Chondrocyte (in vitro differentiated cells): ENCODE results near the gene GALNTL6. TPM values are rescaled to one million over a fixed set of nuclear protein-coding genes. Genes with fewer than 3 reads are reported as not detected.
A peak's percentile ranks its signal among the peaks of the same experiment; 100 is the strongest.

Experiments used
- DNase-seq: peaks from one replicate; pipeline ENCODE4 v3.0.0; 2021; ENCODE audit warnings: mixed read lengths, low spot score
- H3K27ac Mint-ChIP-seq: one replicate; pipeline ENCODE4 v1.8.0; 2021; ENCODE audit warnings: mild to moderate bottlenecking, moderate library complexity, mixed read lengths; ENCODE audit not compliant: unreplicated experiment
- H3K27me3 Mint-ChIP-seq: 2 replicates; pipeline ENCODE4 v1.8.0; 2021; ENCODE audit warnings: low read depth, mixed read lengths
- H3K36me3 Mint-ChIP-seq: 2 replicates; pipeline ENCODE4 v1.8.0; 2021; ENCODE audit warnings: low read depth, mixed read lengths
- H3K4me1 Mint-ChIP-seq: 2 replicates; pipeline ENCODE4 v1.8.0; 2021; ENCODE audit warnings: low read depth, mild to moderate bottlenecking, mixed read lengths
- H3K4me3 Mint-ChIP-seq: one replicate; pipeline ENCODE4 v1.8.0; 2021; ENCODE audit warnings: mild to moderate bottlenecking, moderate library complexity, mixed read lengths; ENCODE audit not compliant: unreplicated experiment
- H3K9me3 Mint-ChIP-seq: 2 replicates; pipeline ENCODE4 v1.8.0; 2021; ENCODE audit warnings: low read depth, mixed read lengths
- CTCF ChIP-seq: fragments of 200-600 bp; sonication (generic); IDR thresholded peaks from 2 replicates; pipeline ENCODE4 v1.5.0; 2021; ENCODE audit warnings: antibody characterized with exemption, mild to moderate bottlenecking, moderate library complexity
- total RNA-seq: library from RNA; stranded (reverse); gene quantifications from 3 replicates; pipeline ENCODE4 v1.2.1, GENCODE V29; 2021

The GALNTL6 gene
- total RNA-seq, 1 donor from 2014 or later = not detected

DNA sequence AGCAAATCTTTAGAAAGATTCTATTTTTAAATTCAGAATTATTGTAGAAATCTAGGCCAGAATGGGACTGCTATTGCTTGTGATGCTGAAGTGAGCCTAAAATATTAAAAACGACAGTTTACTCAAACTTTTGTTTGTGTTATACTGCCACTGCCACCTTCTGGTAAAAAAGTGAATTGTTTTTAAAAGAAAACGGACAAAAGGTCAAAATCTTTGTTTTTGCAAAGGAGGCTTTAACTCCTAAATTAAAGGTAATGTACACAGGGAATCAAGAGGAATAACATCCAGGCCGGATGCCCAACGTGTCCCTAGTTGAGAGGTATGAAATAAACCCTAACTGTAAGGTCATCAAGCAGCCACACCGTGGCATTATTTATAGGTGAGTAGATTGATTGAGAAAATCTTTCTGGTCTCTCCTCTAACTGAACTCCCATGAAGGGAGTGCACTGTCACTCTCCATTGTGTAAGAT is 1017.1 kb downstream of the GALNTL6 start:
- peaks cover 9% of the 10 kb centered on the region for H3K27me3 Mint-ChIP-seq
- H3K27ac Mint-ChIP-seq = no peak overlapping the region
- H3K4me3 Mint-ChIP-seq = no peak overlapping the region
- no peak for DNase-seq
- peaks cover 3% of the 10 kb centered on the region for H3K36me3 Mint-ChIP-seq
- peak; percentile 84 for TF ChIP-seq CTCF
- H3K9me3 Mint-ChIP-seq = no peaks in the 10 kb centered on the region
- H3K4me1 Mint-ChIP-seq = peaks cover 16% of the 10 kb centered on the region

DNA sequence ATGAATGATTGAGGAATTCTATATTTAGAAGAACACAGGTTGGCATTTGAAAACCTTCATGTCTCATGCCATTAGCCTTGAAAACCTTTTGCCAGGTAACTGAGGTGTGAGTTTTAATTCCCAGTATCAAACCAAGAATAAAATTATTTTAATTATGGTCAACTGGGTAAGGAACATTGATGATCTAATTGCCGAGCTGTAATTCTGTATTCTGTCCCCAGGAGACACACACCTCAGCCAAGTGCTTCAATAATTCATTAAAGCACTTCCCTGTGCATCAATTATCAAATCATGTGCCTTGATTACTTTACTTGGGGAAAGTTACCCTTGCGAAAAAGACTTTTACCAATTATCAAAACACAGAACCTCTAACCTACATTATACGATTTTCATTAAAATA is 1023.5 kb downstream of the GALNTL6 start:
- Mint-ChIP-seq H3K36me3 (no peaks in the 10 kb centered on the region), H3K4me3 (no peak overlapping the region)
- TF ChIP-seq CTCF = no peak

GRCh38 chr4:172838111-172838510 is 1024.9 kb downstream of the GALNTL6 start:
- peaks cover 18% of the 10 kb centered on the region for H3K4me1 Mint-ChIP-seq
- peaks cover 6% of the 10 kb centered on the region for H3K27me3 Mint-ChIP-seq
- H3K4me3 Mint-ChIP-seq = no peak overlapping the region
- H3K36me3 Mint-ChIP-seq = no peaks in the 10 kb centered on the region
- no peak for DNase-seq
- H3K27ac Mint-ChIP-seq = no peak overlapping the region
- H3K9me3 Mint-ChIP-seq = no peaks in the 10 kb centered on the region
- TF ChIP-seq CTCF = no peak

More for the DNA sequence above, 1023.5 kb downstream of the GALNTL6 start:
- no peak for DNase-seq
- H3K27me3 Mint-ChIP-seq = peaks cover 6% of the 10 kb centered on the region
- H3K9me3 Mint-ChIP-seq = no peaks in the 10 kb centered on the region
- no peak overlapping the region for H3K27ac Mint-ChIP-seq
- H3K4me1 Mint-ChIP-seq = peaks cover 18% of the 10 kb centered on the region

DNA sequence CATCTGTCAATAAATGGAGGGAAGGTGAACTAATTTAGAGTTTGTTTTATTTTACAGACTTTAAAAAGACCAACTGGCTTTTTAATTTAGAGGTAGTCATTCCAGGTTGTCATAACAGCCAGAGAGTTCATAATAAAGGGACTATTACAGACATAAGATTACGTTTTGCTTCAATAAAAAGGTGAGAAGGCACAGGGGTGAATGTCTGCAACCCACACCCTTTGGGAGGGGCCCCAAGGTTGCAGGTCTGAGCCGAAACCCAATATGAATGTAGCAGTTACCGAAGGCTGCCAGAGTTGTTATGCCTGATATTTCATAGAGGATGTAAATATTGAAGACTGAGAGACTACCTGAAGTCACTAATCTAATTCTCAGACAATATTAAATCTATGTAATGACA is 1025.7 kb downstream of the GALNTL6 start:
- Mint-ChIP-seq H3K4me1 (peaks cover 18% of the 10 kb centered on the region), H3K36me3 (no peaks in the 10 kb centered on the region), H3K4me3 (no peak overlapping the region), H3K9me3 (no peaks in the 10 kb centered on the region), H3K27me3 (peaks cover 6% of the 10 kb centered on the region), H3K27ac (no peak overlapping the region)
- no peak for DNase-seq
- TF ChIP-seq CTCF = no peak

DNA sequence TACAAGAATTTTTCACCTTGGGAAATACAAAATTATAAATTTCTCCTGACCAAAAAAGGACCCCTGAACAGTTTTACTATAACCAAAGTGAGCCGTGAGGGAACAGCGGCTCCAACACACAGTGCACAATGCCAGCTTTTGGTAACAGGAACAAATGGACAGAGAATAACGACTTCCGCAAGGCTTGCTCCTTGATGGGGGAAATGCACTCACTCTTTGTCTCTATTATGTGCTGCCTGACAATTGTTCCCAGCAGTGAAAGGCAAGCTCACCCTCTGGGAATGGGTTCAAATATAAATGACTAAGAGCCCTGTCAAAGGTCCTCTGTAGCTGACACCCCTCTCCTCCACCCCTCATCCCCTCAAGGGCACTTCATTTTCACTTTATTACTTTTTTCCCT is 1029.6 kb downstream of the GALNTL6 start:
- no peak for TF ChIP-seq CTCF
- Mint-ChIP-seq H3K27ac (no peak overlapping the region), H3K4me1 (peaks cover 18% of the 10 kb centered on the region), H3K4me3 (no peak overlapping the region), H3K36me3 (no peaks in the 10 kb centered on the region), H3K9me3 (no peaks in the 10 kb centered on the region), H3K27me3 (no peaks in the 10 kb centered on the region)
- DNase-seq = no peak
